ENCODE results near the gene CEP57. TPM values are rescaled to one million over a fixed set of nuclear protein-coding genes. Genes with fewer than 3 reads are reported as not detected.
"Not testable (repeated sequence)": the region's sequence is repeated elsewhere in the genome, so short reads cannot be mapped to it uniquely, and the experiment has no call there.

The CEP57 gene
- total RNA-seq, 2 donors from 2014 or later: 54.6 to 88.1 TPM

- H3K27me3 ChIP-seq (ENCODE audit: control insufficient read depth, insufficient read depth, low read length, poor library complexity, severe bottlenecking): no peaks in the 10 kb centered on the region
- Mint-ChIP-seq H3K27me3 (ENCODE audit: insufficient read depth) (no peaks in the 10 kb centered on the region), H3K4me3 (no peak overlapping the region), H3K9me3 (no peaks in the 10 kb centered on the region), H3K27ac (no peak overlapping the region), H3K4me1 (peaks cover 13% of the 10 kb centered on the region), H3K36me3 (ENCODE audit: low read depth) (peaks cover 31% of the 10 kb centered on the region)
- H3K36me3 ChIP-seq (ENCODE audit: control insufficient read depth, insufficient read depth, low read length): peaks cover 48% of the 10 kb centered on the region
- H3K9ac ChIP-seq (ENCODE audit: extremely low read depth, low read length, poor library complexity, severe bottlenecking): no peak overlapping the region
- H3K27ac ChIP-seq (ENCODE audit: low read depth, low read length): no peak overlapping the region
- H3K4me3 ChIP-seq (ENCODE audit: low read length): no peak overlapping the region
- no peak for TF ChIP-seq CTCF (conservative IDR thresholded peaks at IDR 0.05)
- DNase-seq: no peak
- H3K4me1 ChIP-seq (ENCODE audit: control insufficient read depth, insufficient read depth, low read length): no peaks in the 10 kb centered on the region
- 86 to 100% methylated on average over 1 of the region's 2 CpGs for WGBS, 2 experiments (ENCODE audit: insufficient coverage in 1 of 2, insufficient read length in 1 of 2)
- no peaks in the 10 kb centered on the region for H3K9me3 ChIP-seq (ENCODE audit: control insufficient read depth, low read length)
Observed at GRCh38 chr11:95853862-95854261, 63.6 kb downstream of the CEP57 start.

GRCh38 chr11:95854362-95854761 is 64.1 kb downstream of the CEP57 start:
- H3K27me3 Mint-ChIP-seq (ENCODE audit: insufficient read depth); H3K27ac Mint-ChIP-seq; H3K27ac ChIP-seq (ENCODE audit: low read depth, low read length); H3K9me3 ChIP-seq (ENCODE audit: control insufficient read depth, low read length); H3K4me3 ChIP-seq (ENCODE audit: low read length); H3K4me1 ChIP-seq (ENCODE audit: control insufficient read depth, insufficient read depth, low read length); H3K9ac ChIP-seq (ENCODE audit: extremely low read depth, low read length, poor library complexity, severe bottlenecking); H3K9me3 Mint-ChIP-seq; DNase-seq; H3K27me3 ChIP-seq (ENCODE audit: control insufficient read depth, insufficient read depth, low read length, poor library complexity, severe bottlenecking); H3K4me3 Mint-ChIP-seq: not testable (repeated sequence)
- Mint-ChIP-seq H3K4me1 (peaks cover 13% of the 10 kb centered on the region), H3K36me3 (ENCODE audit: low read depth) (peaks cover 31% of the 10 kb centered on the region)
- peaks cover 51% of the 10 kb centered on the region for H3K36me3 ChIP-seq (ENCODE audit: control insufficient read depth, insufficient read depth, low read length)
- WGBS, 2 experiments (ENCODE audit: insufficient coverage in 1 of 2, insufficient read length in 1 of 2): 96 to 100% methylated on average over 3 to 5 of the region's 5 CpGs

GRCh38 chr11:95860024-95860423 is 69.7 kb downstream of the CEP57 start:
- not testable (repeated sequence) for H3K27me3 ChIP-seq (ENCODE audit: control insufficient read depth, insufficient read depth, low read length, poor library complexity, severe bottlenecking); H3K4me1 Mint-ChIP-seq; H3K9ac ChIP-seq (ENCODE audit: extremely low read depth, low read length, poor library complexity, severe bottlenecking); H3K9me3 ChIP-seq (ENCODE audit: control insufficient read depth, low read length); H3K4me1 ChIP-seq (ENCODE audit: control insufficient read depth, insufficient read depth, low read length); H3K9me3 Mint-ChIP-seq; DNase-seq; H3K27ac ChIP-seq (ENCODE audit: low read depth, low read length); H3K27me3 Mint-ChIP-seq (ENCODE audit: insufficient read depth); H3K4me3 ChIP-seq (ENCODE audit: low read length); H3K27ac Mint-ChIP-seq; H3K4me3 Mint-ChIP-seq
- 91 to 92% methylated on average over 2 to 4 of the region's 4 CpGs for WGBS, 2 experiments (ENCODE audit: insufficient coverage in 1 of 2, insufficient read length in 1 of 2)
- peaks cover 28% of the 10 kb centered on the region for H3K36me3 Mint-ChIP-seq (ENCODE audit: low read depth)
- peaks cover 67% of the 10 kb centered on the region for H3K36me3 ChIP-seq (ENCODE audit: control insufficient read depth, insufficient read depth, low read length)

- Histone ChIP-seq H3K27ac (ENCODE audit: low read depth, low read length) (no peak overlapping the region), H3K4me3 (ENCODE audit: low read length) (no peak overlapping the region), H3K4me1 (ENCODE audit: control insufficient read depth, insufficient read depth, low read length) (no peaks in the 10 kb centered on the region), H3K27me3 (ENCODE audit: control insufficient read depth, insufficient read depth, low read length, poor library complexity, severe bottlenecking) (no peaks in the 10 kb centered on the region), H3K9me3 (ENCODE audit: control insufficient read depth, low read length) (no peaks in the 10 kb centered on the region), H3K36me3 (ENCODE audit: control insufficient read depth, insufficient read depth, low read length) (peaks cover 42% of the 10 kb centered on the region), H3K9ac (ENCODE audit: extremely low read depth, low read length, poor library complexity, severe bottlenecking) (no peak overlapping the region)
- WGBS, 2 experiments (ENCODE audit: insufficient coverage in 1 of 2, insufficient read length in 1 of 2): 92% methylated on average over 2 of the region's 2 CpGs
- H3K27me3 Mint-ChIP-seq (ENCODE audit: insufficient read depth): no peaks in the 10 kb centered on the region
- DNase-seq: no peak
- no peaks in the 10 kb centered on the region for H3K9me3 Mint-ChIP-seq
- no peak overlapping the region for H3K27ac Mint-ChIP-seq
- no peak for TF ChIP-seq CTCF (conservative IDR thresholded peaks at IDR 0.05)
- H3K4me1 Mint-ChIP-seq: peaks cover 2% of the 10 kb centered on the region
- peaks cover 20% of the 10 kb centered on the region for H3K36me3 Mint-ChIP-seq (ENCODE audit: low read depth)
- no peak overlapping the region for H3K4me3 Mint-ChIP-seq
Observed at GRCh38 chr11:95863486-95864140, 73.3 kb downstream of the CEP57 start.

Measured in endodermal cell (in vitro differentiated cells).